Activated CD8-positive, alpha-beta memory T cell treated with anti-CD3 and anti-CD28 coated beads, Interleukin-2, amount 50 U/mL, for 48 hours (primary cell): Measurements from ENCODE around the gene AUH.

ENCODE experiments used
- DNase-seq: peaks from one replicate; pipeline ENCODE4 v3.0.0-alpha.2; 2020

The AUH gene

DNA sequence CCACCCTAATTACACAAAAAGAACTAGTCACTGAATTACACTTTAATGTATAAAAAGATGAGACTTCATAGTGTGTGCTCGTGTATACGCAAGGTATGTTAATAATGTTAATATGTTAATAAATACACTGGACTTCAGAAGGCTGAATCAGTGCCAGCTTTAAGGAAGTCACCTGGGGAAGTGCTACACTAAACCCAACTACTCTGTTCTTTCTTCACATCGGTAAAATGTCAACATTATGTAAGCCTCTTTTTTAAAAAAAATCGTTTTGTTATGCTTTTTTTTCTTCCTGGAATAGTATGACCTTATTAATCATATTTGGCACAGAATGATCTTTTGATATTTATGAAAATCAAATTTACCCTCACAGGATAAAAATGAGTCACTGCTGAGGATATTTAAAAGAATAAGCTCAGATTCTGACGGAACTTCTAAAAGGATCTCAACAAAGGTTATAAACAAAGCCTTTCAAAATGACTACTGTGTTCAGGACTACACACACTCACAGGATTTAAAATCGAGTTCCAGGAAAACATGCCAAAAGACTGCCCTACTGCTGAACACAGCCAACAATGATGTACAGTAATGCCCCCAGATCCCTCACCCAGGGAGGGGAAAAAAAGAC is 75.9 kb downstream of the AUH start:
- no peak for DNase-seq

DNA sequence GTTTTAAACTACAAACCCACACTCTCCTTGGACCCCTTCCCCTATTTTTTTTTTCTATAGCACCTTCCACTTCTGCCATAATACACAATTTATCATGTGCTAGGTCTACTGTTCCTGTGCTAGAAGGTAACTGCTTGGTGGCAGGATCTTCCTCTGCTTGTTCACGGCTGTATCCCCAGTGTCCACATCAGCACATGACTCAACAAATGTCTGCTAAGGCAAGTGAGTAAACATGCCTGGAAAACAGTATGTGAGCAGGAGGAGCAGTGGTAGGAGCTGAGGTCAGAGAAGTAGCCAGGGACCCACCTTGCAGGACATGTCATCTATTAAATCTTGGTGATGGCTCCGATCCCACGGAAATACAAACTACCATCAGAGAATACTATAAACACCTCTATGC is 79.4 kb downstream of the AUH start:
- DNase-seq = no peak

DNA sequence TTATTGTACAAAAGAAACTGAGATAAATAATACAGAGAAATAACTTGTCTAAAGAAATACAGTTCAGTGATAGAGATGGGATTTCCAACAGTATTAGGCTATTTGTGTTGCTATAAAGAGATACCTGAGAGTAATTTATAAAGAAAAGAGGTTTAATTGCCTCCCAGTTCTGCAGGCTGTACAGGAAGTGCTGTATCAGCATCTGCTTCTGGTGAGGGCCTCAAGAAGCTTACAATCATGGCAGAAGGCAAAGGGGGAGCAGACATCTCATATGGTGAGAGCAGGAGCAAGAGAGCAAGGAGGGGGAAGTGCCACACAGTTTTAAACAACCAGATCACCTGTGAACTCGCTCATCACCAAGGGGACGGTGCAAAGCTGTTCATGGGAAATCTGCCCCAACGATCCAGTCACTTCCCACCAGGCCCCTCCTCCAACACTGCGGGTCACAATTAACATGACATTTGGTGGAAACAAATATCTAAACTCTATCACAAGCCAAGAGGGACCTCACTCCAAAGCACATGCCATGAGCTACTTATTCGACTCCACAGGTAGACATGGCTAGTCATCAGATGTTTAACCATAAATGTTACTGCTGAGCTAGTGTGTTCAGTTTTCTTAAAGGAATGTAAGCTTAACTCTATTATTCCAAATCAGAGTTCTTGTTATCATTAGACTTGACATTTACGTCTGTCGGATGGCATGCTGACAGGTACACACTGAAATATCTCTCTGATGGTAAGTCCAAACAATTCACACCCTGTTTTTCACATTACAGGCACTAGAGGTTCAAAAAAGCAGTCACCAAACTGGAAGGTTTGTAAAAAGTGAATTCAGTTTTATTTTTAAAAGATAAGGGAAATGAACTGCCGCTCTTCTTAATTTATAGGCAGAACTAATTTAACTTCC is 82.2 kb downstream of the AUH start:
- no peak for DNase-seq

DNA sequence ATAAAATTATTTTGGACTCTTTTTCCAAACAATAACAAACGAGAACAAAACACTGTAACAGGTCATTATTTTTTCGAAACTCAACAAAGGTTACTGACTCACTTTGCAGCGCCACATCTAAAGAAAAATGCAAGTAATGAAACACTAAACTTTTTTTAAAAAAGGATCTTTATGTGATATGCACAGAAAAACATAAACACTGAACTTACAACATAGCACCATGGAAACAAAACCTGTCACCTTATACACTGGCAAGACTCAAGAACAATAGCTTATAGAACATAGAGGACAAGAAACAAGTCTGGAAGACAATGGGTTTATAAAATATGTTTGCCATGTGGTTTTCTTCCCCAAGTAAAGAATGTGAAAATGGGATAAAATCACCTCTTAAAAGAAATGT is 85.2 kb downstream of the AUH start:
- DNase-seq = no peak

DNA sequence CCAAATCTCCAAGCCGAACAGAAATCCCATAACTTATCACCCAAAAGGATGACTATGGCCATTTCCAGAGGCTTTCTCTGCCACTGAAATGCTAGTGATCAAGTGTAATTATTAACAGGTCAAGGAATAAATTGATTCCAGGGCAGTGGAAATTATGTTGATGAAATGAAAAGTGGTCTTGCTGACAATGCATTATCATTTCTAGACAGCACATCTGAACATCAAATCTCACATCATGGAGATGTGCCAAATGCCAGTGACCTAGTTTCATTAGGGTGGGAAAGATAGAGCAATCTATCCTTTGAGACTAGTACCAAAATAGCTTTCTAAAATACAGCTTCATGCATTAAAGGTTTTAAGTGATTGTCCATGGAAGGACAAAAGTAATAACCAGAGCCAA is 86.1 kb downstream of the AUH start:
- DNase-seq = no peak

DNA sequence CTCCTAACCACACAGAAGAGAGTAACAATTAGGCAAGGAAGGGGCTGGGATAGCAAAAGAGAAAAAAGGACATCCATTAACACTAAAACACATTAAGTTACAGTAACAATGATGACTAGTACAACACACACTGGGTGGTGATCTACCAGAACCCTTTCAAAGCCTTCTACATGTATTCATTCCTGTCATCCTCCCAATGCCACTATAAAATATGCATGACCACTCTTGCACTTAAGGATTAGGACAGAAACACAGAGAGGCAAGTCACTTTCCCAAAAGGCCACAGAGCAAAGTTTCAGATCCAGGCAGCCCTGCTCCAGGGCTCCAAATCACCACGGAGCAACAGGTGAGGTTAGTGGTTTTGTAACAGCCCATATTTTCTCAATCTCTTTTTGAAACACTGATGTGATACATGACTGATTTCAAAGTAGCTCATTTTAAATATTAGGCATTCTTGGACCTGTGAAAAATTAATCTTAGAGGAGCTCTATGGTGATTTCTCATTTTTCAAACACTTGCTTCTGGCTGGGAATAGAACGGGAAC is 86.7 kb downstream of the AUH start:
- no peak for DNase-seq

DNA sequence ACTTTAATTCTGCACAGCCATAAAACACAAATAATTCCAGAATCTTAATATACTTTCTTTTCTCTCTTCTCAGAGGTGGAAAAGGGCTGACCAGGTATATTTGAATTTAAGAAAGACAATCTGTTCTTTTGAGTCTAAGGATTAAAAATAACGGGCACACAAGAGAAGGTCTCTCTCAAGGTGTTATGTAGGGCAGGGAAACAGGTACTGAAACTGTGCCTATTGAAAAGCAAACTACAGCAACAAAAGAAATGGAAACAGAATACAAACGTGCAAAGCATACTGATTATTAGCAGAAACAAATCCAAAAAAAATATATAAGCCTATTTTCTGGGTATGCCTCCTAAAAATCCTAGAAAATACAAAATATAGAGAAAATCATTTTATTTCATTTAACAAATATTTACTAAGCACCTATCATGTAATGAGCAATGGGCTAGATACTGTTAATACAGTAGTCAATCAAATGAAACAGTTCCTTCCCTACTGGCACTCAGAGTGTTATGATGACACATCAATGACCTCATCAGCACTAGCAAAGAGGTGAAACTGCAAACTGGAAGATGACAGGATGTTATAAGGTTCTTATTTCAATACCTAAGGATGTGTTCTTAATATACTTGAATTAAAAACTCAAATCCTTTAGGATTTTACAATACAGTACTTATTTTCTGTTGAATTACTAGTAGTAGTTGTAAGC is 87.7 kb downstream of the AUH start:
- DNase-seq = no peak

DNA sequence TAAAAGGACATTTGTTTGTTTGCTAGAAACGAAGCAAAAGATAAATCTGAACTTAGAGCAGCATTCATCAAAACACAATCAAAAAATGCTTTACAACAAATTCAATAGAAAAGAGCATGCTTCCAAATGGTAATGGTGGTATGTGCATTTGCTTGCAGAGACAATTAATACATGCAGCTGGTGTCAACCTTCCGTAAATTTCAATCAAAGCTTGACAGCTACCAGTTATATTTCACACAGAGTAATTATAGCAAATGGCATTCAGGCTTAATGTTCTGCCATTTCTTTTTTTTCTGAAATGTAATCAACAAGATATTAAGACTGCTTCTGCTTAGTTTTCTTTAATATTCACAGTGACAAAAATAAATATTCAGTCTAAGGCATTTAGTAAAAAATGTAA is 90.6 kb downstream of the AUH start:
- DNase-seq = no peak

DNA sequence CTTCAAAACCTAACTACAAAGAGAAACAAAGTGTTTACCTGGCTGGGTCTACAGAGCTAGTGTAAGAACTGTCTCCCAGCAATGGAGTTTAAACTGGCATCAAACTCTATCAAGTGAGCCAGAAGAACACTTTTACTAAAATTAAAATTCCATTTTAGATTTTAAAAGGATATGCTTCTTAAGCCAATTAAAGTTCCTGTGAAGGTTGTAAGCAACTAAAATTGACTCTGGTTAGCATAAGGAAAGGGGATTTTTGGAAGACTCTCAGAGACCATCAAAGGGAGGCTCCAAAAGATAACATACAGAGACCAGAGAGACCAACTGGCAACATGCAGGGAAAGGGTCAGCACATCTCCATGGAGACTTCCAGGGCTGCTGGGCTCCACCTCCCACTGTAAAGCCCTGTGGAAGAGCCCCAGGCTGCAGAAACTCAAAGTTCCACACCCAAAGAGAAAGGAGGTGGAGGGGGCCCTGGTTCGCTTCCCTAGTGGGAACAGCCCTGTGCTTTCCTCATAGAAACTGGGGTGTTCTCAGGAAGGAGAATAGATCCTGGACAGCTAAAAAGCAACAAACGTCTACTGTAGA is 91.7 kb downstream of the AUH start:
- DNase-seq = no peak

DNA sequence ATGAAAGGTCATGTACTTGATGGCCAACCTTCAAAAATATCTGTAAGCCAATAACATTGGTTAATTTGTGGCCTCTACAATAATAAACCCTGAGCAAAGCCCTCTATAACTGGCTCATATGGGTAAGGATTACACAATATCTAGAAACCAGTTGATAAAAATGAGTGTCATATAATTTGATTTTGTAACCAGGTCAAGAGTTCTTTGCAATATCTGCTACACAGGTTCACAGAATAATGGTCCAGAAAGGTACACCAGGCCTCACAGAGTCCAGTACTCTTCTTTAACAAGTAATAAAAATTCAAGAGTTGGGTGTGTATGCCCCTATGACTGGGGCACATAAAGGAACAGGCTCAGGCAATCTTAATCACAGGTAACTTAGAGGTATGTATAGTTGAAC is 95.3 kb downstream of the AUH start:
- no peak for DNase-seq

DNA sequence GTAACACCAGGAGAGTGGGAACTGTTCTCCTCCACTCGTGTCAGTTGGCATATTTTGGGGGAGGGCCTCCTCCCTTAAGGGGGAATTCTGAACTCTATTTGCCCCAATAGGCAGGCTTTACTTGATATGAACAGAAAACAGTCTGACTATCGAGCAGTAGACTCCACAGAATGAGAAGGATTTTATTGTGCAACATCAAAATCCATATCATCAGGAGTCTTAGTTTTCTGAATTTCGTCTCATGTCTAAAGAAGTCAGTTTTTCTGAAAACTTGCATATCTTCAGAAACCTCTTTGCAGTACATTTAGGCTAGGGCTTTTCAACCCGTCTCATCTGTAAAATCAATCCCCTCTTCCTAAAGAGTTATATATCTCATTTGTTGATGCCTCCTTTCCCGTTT is 96.2 kb downstream of the AUH start:
- no peak for DNase-seq

DNA sequence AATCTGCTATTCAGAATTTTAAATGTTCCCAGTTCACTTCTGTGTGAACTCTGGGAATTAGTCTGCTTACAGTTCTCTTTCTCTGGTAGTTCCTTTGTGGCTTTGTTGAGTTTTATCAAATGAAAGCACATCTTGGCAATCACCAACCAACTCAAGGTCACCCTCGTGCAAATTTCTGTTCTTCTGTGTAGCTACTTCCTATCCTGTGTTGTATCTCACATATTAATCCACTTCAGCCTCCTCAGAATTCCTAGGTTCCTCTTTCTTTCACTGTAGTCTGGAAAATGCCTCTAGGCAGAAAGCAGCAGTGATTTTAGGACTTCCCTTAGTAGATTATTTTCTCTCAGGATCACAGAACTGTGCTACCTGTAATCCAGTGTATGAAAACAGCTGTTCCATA is 100.3 kb downstream of the AUH start:
- DNase-seq = no peak

DNA sequence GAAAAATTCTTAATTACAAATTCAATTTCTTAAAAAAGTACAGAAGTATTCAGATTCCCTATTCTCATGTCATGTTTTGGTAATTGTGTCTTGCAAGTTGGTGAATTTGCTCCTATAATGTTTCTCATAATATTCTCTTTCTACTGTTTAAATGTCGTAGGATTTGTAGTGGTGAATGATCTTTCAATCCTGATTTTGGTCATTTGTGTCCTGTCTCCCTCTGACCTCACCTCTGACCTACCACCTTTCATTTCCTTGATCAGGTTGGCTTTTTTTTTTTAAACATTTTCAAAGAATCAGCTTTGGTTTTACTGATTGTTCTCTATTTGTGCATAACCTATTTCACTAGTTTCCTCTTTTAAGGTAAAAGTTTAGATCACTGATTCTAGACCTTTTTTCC is 102.6 kb downstream of the AUH start:
- no peak for DNase-seq

DNA sequence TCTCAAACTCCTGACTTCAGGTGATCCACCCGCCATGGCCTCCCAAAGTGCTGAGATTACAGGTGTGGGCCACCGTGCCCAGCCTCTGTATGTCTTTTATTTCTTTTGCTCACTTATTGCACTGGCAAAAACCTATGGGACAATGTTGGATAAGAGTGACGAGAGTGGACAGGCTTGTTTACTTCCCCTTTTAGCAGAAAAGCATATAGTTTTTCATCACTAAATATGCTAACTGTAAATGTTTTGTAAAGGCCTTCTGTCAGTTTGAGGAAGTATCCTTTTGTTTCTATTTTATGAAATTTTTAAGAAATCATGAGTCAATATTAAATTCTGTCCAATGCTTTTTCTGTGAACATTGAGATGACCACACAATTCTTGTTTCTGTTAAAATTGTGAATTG is 103.3 kb downstream of the AUH start:
- DNase-seq = no peak

DNA sequence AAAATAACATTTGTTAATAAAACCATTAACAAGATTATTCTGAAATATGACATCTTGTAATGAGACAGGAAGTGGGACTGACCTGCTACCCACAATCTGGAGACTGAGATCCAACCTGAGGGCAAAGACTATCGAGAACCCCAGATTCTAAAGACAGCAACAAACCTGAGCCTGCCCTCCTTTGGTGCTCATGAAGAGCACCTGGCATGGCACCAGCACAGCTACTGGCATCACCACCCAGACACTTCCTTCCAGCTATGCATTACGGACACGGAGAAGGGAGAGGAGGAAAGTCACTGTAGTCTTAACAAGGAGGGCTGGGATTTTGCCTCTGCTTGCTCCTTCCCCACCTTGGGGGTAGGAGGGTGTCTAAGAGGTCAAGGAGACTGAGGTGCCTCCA is 105.5 kb downstream of the AUH start:
- no peak for DNase-seq

DNA sequence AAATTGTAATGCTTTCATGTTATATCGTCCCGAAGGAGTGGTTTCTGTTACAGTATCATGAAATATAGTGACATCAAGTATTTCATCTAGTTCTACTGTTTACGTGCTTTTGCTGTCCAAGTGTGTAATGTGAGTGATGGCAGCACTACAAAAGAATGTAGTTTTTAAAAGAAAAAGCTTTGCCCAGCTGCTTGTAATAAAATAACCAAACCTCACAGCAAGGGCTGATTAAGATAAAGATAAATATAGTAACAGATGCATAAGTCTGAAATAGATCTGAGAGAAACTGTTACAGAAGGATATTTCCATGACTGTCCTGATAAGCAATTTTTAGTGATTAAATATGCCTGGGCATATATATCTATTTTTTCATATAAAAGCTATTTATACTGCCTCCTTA is 106.4 kb downstream of the AUH start:
- no peak for DNase-seq

DNA sequence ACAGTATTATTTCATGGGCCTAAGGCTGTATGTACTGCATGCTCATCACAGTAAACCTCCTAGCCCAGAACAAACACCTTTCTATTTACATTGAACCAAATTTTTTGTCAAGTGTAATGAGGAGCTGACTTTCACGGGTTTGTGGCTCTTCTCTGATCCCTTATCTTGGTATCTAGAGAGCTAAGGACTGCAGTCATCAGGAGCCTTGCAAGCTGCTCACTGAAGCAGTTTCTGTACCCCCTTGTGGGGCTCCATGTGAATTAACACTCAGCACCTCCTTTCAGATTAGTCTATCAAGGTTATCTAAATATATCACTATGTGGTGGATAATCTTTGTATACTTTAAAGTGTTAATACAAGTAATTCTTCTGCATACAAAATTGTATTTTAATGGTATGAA is 108.2 kb downstream of the AUH start:
- DNase-seq = no peak

DNA sequence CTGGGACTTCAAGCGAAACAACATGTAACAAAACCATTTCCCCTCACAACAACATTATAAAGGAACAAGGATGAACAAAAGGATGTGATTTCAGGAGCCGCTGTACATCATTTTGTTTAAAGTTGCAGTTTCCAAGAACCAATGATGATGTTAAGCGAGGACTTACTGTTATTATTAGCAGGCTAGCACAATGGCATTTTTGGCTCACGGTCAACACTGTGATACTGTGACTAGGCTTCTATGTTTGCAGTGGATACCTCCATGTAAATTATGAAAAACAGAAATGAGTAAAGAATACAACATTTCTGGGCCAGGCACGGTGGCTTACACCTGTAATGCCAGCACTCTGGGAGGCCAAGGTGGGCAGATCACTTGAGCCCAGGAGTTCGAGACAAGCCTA is 113.0 kb downstream of the AUH start:
- no peak for DNase-seq

DNA sequence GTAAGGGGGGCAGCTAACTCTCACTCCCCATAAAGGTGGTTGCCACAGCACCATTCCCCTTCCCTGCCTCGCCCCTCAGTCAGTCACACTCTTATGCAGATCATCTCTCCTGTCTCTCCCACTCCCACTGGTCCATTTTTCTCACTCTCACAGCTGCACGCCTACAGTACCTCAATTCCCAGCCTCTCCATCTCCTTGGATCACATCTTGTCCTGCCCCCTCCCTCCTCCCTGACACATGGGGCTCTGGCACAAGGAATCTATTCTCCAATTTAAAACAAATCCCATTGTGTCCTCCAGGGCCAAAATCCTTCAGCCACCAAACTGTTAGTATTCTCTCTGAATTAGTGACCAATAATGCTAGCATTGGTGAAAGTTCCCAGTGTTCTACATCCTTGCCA is 114.4 kb downstream of the AUH start:
- DNase-seq = no peak

DNA sequence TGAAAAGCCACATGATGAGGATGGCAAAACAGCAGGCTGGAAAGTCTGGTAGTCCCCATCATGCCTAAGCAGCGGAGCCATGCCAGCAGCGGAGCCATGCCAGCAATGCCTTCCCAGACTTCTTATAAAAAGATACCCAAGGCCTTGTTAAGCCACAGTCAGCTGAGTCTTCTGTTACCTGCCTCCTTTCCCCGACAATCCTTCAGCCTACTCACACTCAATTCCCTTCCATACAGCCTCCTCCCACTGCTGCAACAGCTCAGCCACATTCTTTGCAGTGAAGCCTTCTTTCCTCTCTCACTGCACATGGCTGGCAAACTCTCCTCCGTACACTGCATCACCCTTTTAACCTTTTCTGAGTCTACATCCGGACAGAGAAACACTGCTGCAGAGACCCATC is 114.9 kb downstream of the AUH start:
- DNase-seq = no peak

DNA sequence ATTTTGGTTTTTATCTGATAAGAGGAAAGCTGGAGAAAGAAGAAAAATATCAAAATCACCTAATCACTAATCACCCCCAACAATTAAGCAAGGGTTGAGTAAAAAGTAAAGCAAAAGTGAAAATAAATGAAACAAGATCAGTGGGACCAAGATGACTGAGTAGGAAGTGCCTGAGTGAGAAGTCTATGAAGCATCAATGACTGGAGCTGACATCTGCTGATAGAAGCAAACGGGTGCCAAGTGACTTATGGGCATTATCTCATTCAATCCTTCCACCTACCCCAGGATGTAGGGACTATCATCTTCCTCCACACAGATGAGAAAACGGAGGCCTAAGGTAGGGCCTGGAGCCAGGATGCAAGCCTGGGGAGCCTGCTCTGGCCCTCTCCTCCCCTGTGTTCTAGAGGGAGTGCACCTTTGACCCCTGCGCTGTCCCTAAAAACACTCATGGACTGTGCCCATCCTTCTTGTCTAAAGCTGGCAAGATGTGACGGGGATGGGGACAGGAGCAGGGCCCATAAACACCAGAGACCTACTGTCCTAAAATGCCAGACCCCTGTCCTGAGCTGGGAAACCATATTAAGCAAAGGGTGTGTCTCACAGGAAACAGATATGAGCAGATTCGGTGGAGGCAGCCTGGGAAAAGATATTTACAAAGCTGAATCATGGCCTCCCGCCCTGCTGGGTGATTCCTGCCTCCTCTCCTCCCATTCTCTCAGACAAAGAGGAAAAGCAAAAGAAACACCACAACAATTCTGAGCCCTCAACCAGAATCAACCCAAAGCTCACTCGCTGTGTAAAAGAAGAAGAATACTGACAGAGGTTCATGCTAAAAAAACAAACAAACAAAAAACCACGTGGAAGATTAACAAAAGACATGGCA is 116.0 kb downstream of the AUH start:
- no peak for DNase-seq

DNA sequence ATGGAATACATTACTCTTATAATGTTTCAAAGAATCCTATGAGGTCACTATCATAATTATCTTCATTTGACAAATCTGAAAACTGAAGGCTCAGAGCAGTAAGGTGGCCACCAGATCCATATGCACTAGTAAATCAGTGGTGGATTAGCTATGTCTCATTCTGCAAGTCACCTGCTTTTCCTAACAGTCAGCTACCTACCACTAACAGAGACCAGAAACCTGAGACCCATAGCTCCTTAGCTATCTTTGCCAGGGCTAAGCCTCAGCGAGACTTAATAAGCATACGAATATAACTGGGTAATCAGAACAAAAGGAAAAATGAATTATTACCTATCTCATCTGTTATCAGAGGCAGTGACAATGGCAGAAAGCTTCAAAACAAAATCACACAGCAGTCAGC is 118.7 kb downstream of the AUH start:
- no peak for DNase-seq
